Measurements from ENCODE around the gene SEC31B.

SEC31B gene

GRCh38 chr10:100519311-100520051 lies at the start of gene SEC31B:
Gene SEC31B (minus strand): TSS chr10:100519861. CDS start chr10:100516952, 2,909 bp downstream.
- no peak for TF ChIP-seq FOXM1 (IDR thresholded peaks at IDR 0.05; ENCODE audit: borderline replicate concordance, low read depth)
- TF ChIP-seq YY1 (IDR thresholded peaks at IDR 0.05; ENCODE audit: low read depth): no peak
- TF ChIP-seq NFIC (IDR thresholded peaks at IDR 0.05): no peak
- no peak for TF ChIP-seq ZBTB7A (IDR thresholded peaks at IDR 0.05; ENCODE audit: low read depth)
- no peak for TF ChIP-seq REST (IDR thresholded peaks at IDR 0.05; ENCODE audit: low read depth)
- TF ChIP-seq USF1 (IDR thresholded peaks at IDR 0.05): no peak
- TF ChIP-seq TCF12 (IDR thresholded peaks at IDR 0.05; ENCODE audit: low read depth): no peak
- no peak for TF ChIP-seq RAD21 (IDR thresholded peaks at IDR 0.05; ENCODE audit: low read depth)
- no peak for TF ChIP-seq EGR1 (IDR thresholded peaks at IDR 0.05)
- no peak for TF ChIP-seq CEBPB (IDR thresholded peaks at IDR 0.05)
- TF ChIP-seq CREB1 (IDR thresholded peaks at IDR 0.05; ENCODE audit: low read depth): no peak
- no peak for TF ChIP-seq TAF1 (IDR thresholded peaks at IDR 0.05; ENCODE audit: low read depth)
- no peak for TF ChIP-seq EP300 (IDR thresholded peaks at IDR 0.05; ENCODE audit: borderline replicate concordance)
- no peak for TF ChIP-seq MAX (IDR thresholded peaks at IDR 0.05)

- no peak for TF ChIP-seq EGR1 (IDR thresholded peaks at IDR 0.05)
- no peak for TF ChIP-seq TCF12 (IDR thresholded peaks at IDR 0.05; ENCODE audit: low read depth)
- no peak for TF ChIP-seq CEBPB (IDR thresholded peaks at IDR 0.05)
- no peak for TF ChIP-seq TEAD4 (IDR thresholded peaks at IDR 0.05)
- TF ChIP-seq TAF1 (IDR thresholded peaks at IDR 0.05; ENCODE audit: low read depth): no peak
- no peak for TF ChIP-seq YY1 (IDR thresholded peaks at IDR 0.05; ENCODE audit: low read depth)
- no peak for TF ChIP-seq FOXM1 (IDR thresholded peaks at IDR 0.05; ENCODE audit: borderline replicate concordance, low read depth)
- no peak for TF ChIP-seq NFIC (IDR thresholded peaks at IDR 0.05)
These were observed 49.3 kb upstream of the SEC31B start for GRCh38 chr10:100568912-100569311.

- TF ChIP-seq TAF1 (IDR thresholded peaks at IDR 0.05; ENCODE audit: low read depth): no peak
- no peak for TF ChIP-seq CEBPB (IDR thresholded peaks at IDR 0.05)
- TF ChIP-seq RAD21 (IDR thresholded peaks at IDR 0.05; ENCODE audit: low read depth): no peak
- TF ChIP-seq TEAD4 (IDR thresholded peaks at IDR 0.05): no peak
- no peak for TF ChIP-seq REST (IDR thresholded peaks at IDR 0.05; ENCODE audit: low read depth)
- TF ChIP-seq MAX (IDR thresholded peaks at IDR 0.05): no peak
- no peak for TF ChIP-seq TCF12 (IDR thresholded peaks at IDR 0.05; ENCODE audit: low read depth)
- TF ChIP-seq YY1 (IDR thresholded peaks at IDR 0.05; ENCODE audit: low read depth): no peak
- no peak for TF ChIP-seq USF1 (IDR thresholded peaks at IDR 0.05)
- no peak for TF ChIP-seq NFIC (IDR thresholded peaks at IDR 0.05)
- TF ChIP-seq CREB1 (IDR thresholded peaks at IDR 0.05; ENCODE audit: low read depth): no peak
- TF ChIP-seq EGR1 (IDR thresholded peaks at IDR 0.05): no peak
- TF ChIP-seq EP300 (IDR thresholded peaks at IDR 0.05; ENCODE audit: borderline replicate concordance): no peak
- TF ChIP-seq FOXM1 (IDR thresholded peaks at IDR 0.05; ENCODE audit: borderline replicate concordance, low read depth): no peak
These were observed 48.2 kb upstream of the SEC31B start for GRCh38 chr10:100567826-100568225.

- TF ChIP-seq REST (IDR thresholded peaks at IDR 0.05; ENCODE audit: low read depth) (no peak), TEAD4 (IDR thresholded peaks at IDR 0.05) (no peak), FOXM1 (IDR thresholded peaks at IDR 0.05; ENCODE audit: borderline replicate concordance, low read depth) (no peak), RAD21 (IDR thresholded peaks at IDR 0.05; ENCODE audit: low read depth) (no peak), MAX (IDR thresholded peaks at IDR 0.05) (no peak), EGR1 (IDR thresholded peaks at IDR 0.05) (no peak), ZBTB7A (IDR thresholded peaks at IDR 0.05; ENCODE audit: low read depth) (no peak), EP300 (IDR thresholded peaks at IDR 0.05; ENCODE audit: borderline replicate concordance) (no peak), USF1 (IDR thresholded peaks at IDR 0.05) (no peak), TCF12 (IDR thresholded peaks at IDR 0.05; ENCODE audit: low read depth) (no peak), TAF1 (IDR thresholded peaks at IDR 0.05; ENCODE audit: low read depth) (no peak), CREB1 (IDR thresholded peaks at IDR 0.05; ENCODE audit: low read depth) (no peak), CEBPB (IDR thresholded peaks at IDR 0.05) (no peak), NFIC (IDR thresholded peaks at IDR 0.05) (no peak), YY1 (IDR thresholded peaks at IDR 0.05; ENCODE audit: low read depth) (no peak)
These were observed 47.6 kb upstream of the SEC31B start for GRCh38 chr10:100567249-100567648.

Data from Ishikawa (cell line).